Measurements from ENCODE around the gene CLCF1. TPM values are rescaled to one million over a fixed set of nuclear protein-coding genes. Genes with fewer than 3 reads are reported as not detected.
A peak's percentile ranks its signal among the peaks of the same experiment; 100 is the strongest.

The CLCF1 gene
- total and polyA plus RNA-seq, 9 donors = 2.5 to 22.9 (median 5.0) TPM

GRCh38 chr11:67351275-67352005 is 22.0 kb downstream of the CLCF1 start:
- H3K36me3 ChIP-seq = no peaks in the 10 kb centered on the region
- H3K4me3 ChIP-seq = no peak overlapping the region
- peak in 4 of 5 donors; percentile 65 to 78 (median 74) for DNase-seq
- peak overlapping the region in 1 of 2 donors; percentile 36 for H3K27ac ChIP-seq
- no peaks in the 10 kb centered on the region for H3K9me3 ChIP-seq
- no peaks in the 10 kb centered on the region for H3K27me3 ChIP-seq
- intact Hi-C loops (cut with DNase I) = loop anchor here in 1 of 4 donors (2.0 to 5.0 kb wide), 2 partner anchors 36 to 157 kb away; partner anchors contain the start of gene CDK2AP2
- peaks cover 17% of the 10 kb centered on the region for H3K4me1 ChIP-seq (ENCODE audit: insufficient read depth)
- 54 to 57% (median 54%) methylated on average over 11 of the region's 11 CpGs for WGBS, 3 donors
- TF ChIP-seq CTCF (IDR thresholded peaks at IDR 0.05) = peak; percentile 83 to 87 (median 84)
- no peak for TF ChIP-seq POLR2A (IDR thresholded peaks at IDR 0.05)

GRCh38 chr11:67349928-67350465 is 23.4 kb downstream of the CLCF1 start:
- H3K4me3 ChIP-seq = no peak overlapping the region
- no peaks in the 10 kb centered on the region for H3K27me3 ChIP-seq
- H3K27ac ChIP-seq = no peak overlapping the region
- no peak for TF ChIP-seq EP300 (IDR thresholded peaks at IDR 0.05)
- no peak for TF ChIP-seq CTCF (IDR thresholded peaks at IDR 0.05)
- no peak for TF ChIP-seq POLR2A (IDR thresholded peaks at IDR 0.05)
- H3K36me3 ChIP-seq = no peaks in the 10 kb centered on the region
- no peak for DNase-seq
- WGBS, 3 donors = 83 to 86% (median 83%) methylated on average over 4 of the region's 4 CpGs
- no peaks in the 10 kb centered on the region for H3K9me3 ChIP-seq
- intact Hi-C loops (cut with DNase I) = loop anchor here in 3 of 4 donors (5.0 kb wide), 2 partner anchors 32 to 37 kb away; no protein-coding TSS in a partner anchor
- peaks cover 15% of the 10 kb centered on the region for H3K4me1 ChIP-seq (ENCODE audit: insufficient read depth)

GRCh38 chr11:67349457-67349856 is 23.9 kb downstream of the CLCF1 start:
- no peaks in the 10 kb centered on the region for H3K9me3 ChIP-seq
- H3K4me3 ChIP-seq = no peak overlapping the region
- H3K27me3 ChIP-seq = no peaks in the 10 kb centered on the region
- no peak for DNase-seq
- no peak overlapping the region for H3K27ac ChIP-seq
- H3K36me3 ChIP-seq = no peaks in the 10 kb centered on the region
- intact Hi-C loops (cut with DNase I) = loop anchor here in 2 of 4 donors (5.0 kb wide), 1 partner anchor 33 kb away; no protein-coding TSS in a partner anchor
- H3K4me1 ChIP-seq (ENCODE audit: insufficient read depth) = peaks cover 11% of the 10 kb centered on the region
- 36 to 43% (median 41%) methylated on average over 2 of the region's 2 CpGs for WGBS, 3 donors
- TF ChIP-seq POLR2A (IDR thresholded peaks at IDR 0.05) = no peak
- no peak for TF ChIP-seq EP300 (IDR thresholded peaks at IDR 0.05)
- no peak for TF ChIP-seq CTCF (IDR thresholded peaks at IDR 0.05)

GRCh38 chr11:67349036-67349435 is 24.4 kb downstream of the CLCF1 start:
- no peak for DNase-seq
- H3K27ac ChIP-seq = no peak overlapping the region
- no peaks in the 10 kb centered on the region for H3K36me3 ChIP-seq
- peaks cover 9% of the 10 kb centered on the region for H3K4me1 ChIP-seq (ENCODE audit: insufficient read depth)
- no peaks in the 10 kb centered on the region for H3K9me3 ChIP-seq
- H3K4me3 ChIP-seq = no peak overlapping the region
- intact Hi-C loops (cut with DNase I) = loop anchor here in 2 of 4 donors (5.0 kb wide), 1 partner anchor 33 kb away; no protein-coding TSS in a partner anchor
- TF ChIP-seq POLR2A (IDR thresholded peaks at IDR 0.05) = no peak
- TF ChIP-seq EP300 (IDR thresholded peaks at IDR 0.05) = no peak
- no peak for TF ChIP-seq CTCF (IDR thresholded peaks at IDR 0.05)
- 40 to 52% (median 50%) methylated on average over 5 of the region's 5 CpGs for whole genome bisulfite sequencing, 3 donors
- H3K27me3 ChIP-seq = no peaks in the 10 kb centered on the region
